Right lobe of liver (tissue), 4 donors: ENCODE data around the gene PRKN.

Experiments
- POLR2A ChIP-seq: fragments of 450-650 bp; IDR thresholded peaks from one replicate; pipeline ENCODE4 v1.6.1; 2017; ENCODE audit warnings: antibody characterized with exemption, mild to moderate bottlenecking
- TF ChIP-seq, protein P1 (sequence below), 4 donors: fragments of 200-600 bp in 3 of 4; fragments of 450-650 bp in 1 of 4; IDR thresholded peaks; one replicate each; pipeline versions ENCODE4 v1.5.1 to v1.8.0; 2016 to 2022; ENCODE audit warnings: antibody characterized with exemption in 4 of 4, mild to moderate bottlenecking in 2 of 4
- donor health status: DM: no; HTN: no; CAD: no.
- donor health status: DM: no; HTN: no; CAD: no.
- donor health status: DM: no; HTN: yes; CAD: no.

DNA sequence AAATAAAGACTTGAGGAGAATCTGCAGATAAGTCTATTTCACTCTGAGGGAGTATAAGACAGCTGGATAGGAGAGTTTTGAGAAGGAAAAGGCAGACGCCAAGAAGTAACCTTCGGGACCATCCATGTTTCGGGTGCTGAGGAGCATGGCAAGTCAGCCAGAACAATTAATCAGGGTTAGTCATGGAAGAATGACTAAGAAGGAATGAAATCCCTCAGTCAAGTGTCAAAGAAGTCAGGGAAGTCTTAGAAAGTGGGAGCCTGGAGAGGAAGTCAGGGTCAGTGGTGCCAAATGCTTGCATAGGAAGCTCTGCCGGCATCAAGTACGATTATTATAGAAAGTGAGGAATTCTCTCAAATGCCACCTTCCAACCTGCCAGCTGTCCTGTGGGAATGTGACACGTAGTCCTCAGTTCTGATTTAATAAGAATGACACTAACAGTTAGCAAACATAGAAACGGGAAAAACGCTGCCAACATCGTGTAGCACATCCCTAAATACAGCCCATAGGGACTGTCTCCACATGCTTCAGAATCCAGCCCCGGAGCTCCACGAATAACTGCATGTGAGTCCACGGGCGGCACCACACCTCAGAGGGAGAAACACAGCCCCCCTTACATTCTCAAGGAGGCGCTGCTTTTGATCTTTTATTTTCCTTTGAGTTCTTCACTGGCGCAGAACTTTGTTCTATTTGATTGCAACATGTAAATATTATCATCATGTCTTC lies 602.7 kb downstream of the PRKN start:
- TF ChIP-seq, protein P1, sequence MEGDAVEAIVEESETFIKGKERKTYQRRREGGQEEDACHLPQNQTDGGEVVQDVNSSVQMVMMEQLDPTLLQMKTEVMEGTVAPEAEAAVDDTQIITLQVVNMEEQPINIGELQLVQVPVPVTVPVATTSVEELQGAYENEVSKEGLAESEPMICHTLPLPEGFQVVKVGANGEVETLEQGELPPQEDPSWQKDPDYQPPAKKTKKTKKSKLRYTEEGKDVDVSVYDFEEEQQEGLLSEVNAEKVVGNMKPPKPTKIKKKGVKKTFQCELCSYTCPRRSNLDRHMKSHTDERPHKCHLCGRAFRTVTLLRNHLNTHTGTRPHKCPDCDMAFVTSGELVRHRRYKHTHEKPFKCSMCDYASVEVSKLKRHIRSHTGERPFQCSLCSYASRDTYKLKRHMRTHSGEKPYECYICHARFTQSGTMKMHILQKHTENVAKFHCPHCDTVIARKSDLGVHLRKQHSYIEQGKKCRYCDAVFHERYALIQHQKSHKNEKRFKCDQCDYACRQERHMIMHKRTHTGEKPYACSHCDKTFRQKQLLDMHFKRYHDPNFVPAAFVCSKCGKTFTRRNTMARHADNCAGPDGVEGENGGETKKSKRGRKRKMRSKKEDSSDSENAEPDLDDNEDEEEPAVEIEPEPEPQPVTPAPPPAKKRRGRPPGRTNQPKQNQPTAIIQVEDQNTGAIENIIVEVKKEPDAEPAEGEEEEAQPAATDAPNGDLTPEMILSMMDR (IDR thresholded peaks at IDR 0.05): no peak
- TF ChIP-seq POLR2A: no peak
